SIG-M5 (cell line): Measurements from ENCODE around the gene SNTB2.
"Not testable (repeated sequence)": the region's sequence is repeated elsewhere in the genome, so short reads cannot be mapped to it uniquely, and the experiment has no call there.

ENCODE experiments used
- DNase-seq: peaks from one replicate; lab custom pipeline; 2025; lab: John Stamatoyannopoulos, UW

SNTB2 gene

GRCh38 chr16:69236319-69236718 lies 49.4 kb downstream of the SNTB2 start:
- DNase-seq, result no peak

GRCh38 chr16:69237296-69237695 lies 50.3 kb downstream of the SNTB2 start:
- no peak for DNase-seq

- DNase-seq, result no peak
These were observed 52.9 kb downstream of the SNTB2 start for GRCh38 chr16:69239851-69240250.

GRCh38 chr16:69240331-69240730 lies 53.4 kb downstream of the SNTB2 start:
- DNase-seq, result no peak

GRCh38 chr16:69241926-69242325 lies 55.0 kb downstream of the SNTB2 start:
- DNase-seq, result no peak

GRCh38 chr16:69243479-69243878 lies 56.5 kb downstream of the SNTB2 start:
- no peak for DNase-seq

- DNase-seq, result no peak
These were observed 57.4 kb downstream of the SNTB2 start for GRCh38 chr16:69244336-69244735.

- DNase-seq, result no peak
These were observed 63.1 kb downstream of the SNTB2 start for GRCh38 chr16:69250081-69250480.

- DNase-seq, result no peak
These were observed 66.9 kb downstream of the SNTB2 start for GRCh38 chr16:69253870-69254341.

GRCh38 chr16:69259428-69259764 lies 72.4 kb downstream of the SNTB2 start:
- not testable (repeated sequence) for DNase-seq

GRCh38 chr16:69260019-69260418 lies 73.1 kb downstream of the SNTB2 start:
- DNase-seq, result no peak

- DNase-seq, result no peak
These were observed 73.5 kb downstream of the SNTB2 start for GRCh38 chr16:69260506-69260905.

- no peak for DNase-seq
These were observed 79.5 kb downstream of the SNTB2 start for GRCh38 chr16:69266334-69267063.

- DNase-seq, result no peak
These were observed 80.7 kb downstream of the SNTB2 start for GRCh38 chr16:69267633-69268032.

GRCh38 chr16:69270395-69270794 lies 83.4 kb downstream of the SNTB2 start:
- DNase-seq, result no peak

- no peak for DNase-seq
These were observed 83.9 kb downstream of the SNTB2 start for GRCh38 chr16:69270831-69271230.

- no peak for DNase-seq
These were observed 86.0 kb downstream of the SNTB2 start for GRCh38 chr16:69273009-69273408.

GRCh38 chr16:69274699-69275235 lies 87.8 kb downstream of the SNTB2 start:
- DNase-seq, result no peak

- DNase-seq, result no peak
These were observed 89.5 kb downstream of the SNTB2 start for GRCh38 chr16:69276148-69277115.

GRCh38 chr16:69277413-69277812 lies 90.4 kb downstream of the SNTB2 start:
- DNase-seq, result no peak

- DNase-seq, result no peak
These were observed 96.9 kb downstream of the SNTB2 start for GRCh38 chr16:69283851-69284250.

- DNase-seq, result no peak
These were observed 98.3 kb downstream of the SNTB2 start for GRCh38 chr16:69285240-69285639.
